Epithelial cell of proximal tubule (primary cell): ENCODE measurements around the gene PDE2A. TPM values are rescaled to one million over a fixed set of nuclear protein-coding genes. Genes with fewer than 3 reads are reported as not detected.

ENCODE experiments used
- DNase-seq: peaks from one replicate; pipeline ENCODE4 v3.0.0-alpha.2; 2011; ENCODE audit warnings: low read depth
- H3K4me3 ChIP-seq: 2 replicates; pipeline ENCODE4 v1.5.1; 2011; ENCODE audit warnings: low read depth, mild to moderate bottlenecking, low read length
- total RNA-seq: library from RNA; depleted of rRNA; stranded (reverse); fragments of >200 nt; gene quantifications from 2 replicates; pipeline ENCODE4 v1.2.3, GENCODE V29; 2015
- TF ChIP-seq, protein P1 (sequence below): conservative IDR thresholded peaks from 2 replicates; pipeline ENCODE4 v1.5.1; 2012; ENCODE audit warnings: low read depth, mild to moderate bottlenecking, low read length

PDE2A gene
- total RNA-seq, 1 donor from 2014 or later: 0.69 TPM

DNA sequence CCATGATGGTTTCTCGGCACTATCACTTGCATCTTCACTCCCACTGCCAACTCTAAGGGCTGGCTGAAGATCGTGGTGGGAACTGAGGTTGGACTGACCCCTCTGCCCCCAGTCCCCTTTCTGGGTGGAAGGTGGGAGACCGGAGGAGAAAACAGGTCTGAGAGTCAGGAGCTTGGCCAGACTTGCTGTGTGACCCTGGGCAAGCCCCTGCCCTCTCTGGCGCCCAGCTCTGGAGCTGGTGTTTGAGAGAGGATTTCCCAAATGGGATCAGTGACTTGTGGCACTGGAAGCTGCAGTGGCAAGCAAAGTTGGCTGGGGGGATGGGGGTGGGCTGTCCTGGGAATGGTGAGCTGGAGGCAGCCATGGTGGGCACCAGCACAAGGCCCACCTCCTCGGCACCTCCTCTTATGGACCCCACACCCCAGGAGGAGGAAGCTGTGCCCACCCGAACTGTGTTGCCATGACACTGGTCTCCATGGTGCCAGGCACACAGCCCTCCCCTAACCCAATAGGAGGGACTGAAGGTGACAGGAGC lies 6.5 kb upstream of the PDE2A start:
- no peak for DNase-seq
- TF ChIP-seq, protein P1, sequence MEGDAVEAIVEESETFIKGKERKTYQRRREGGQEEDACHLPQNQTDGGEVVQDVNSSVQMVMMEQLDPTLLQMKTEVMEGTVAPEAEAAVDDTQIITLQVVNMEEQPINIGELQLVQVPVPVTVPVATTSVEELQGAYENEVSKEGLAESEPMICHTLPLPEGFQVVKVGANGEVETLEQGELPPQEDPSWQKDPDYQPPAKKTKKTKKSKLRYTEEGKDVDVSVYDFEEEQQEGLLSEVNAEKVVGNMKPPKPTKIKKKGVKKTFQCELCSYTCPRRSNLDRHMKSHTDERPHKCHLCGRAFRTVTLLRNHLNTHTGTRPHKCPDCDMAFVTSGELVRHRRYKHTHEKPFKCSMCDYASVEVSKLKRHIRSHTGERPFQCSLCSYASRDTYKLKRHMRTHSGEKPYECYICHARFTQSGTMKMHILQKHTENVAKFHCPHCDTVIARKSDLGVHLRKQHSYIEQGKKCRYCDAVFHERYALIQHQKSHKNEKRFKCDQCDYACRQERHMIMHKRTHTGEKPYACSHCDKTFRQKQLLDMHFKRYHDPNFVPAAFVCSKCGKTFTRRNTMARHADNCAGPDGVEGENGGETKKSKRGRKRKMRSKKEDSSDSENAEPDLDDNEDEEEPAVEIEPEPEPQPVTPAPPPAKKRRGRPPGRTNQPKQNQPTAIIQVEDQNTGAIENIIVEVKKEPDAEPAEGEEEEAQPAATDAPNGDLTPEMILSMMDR: no peak
- H3K4me3 ChIP-seq: no peak overlapping the region

- TF ChIP-seq, protein P1: no peak
These were observed 5.6 kb upstream of the PDE2A start for GRCh38 chr11:72679869-72680268.

GRCh38 chr11:72678524-72678923 lies 4.3 kb upstream of the PDE2A start:
- TF ChIP-seq, protein P1: no peak
- no peak overlapping the region for H3K4me3 ChIP-seq
- no peak for DNase-seq

More at GRCh38 chr11:72679869-72680268, 5.6 kb upstream of the PDE2A start:
- no peak for DNase-seq
- H3K4me3 ChIP-seq: no peak overlapping the region

GRCh38 chr11:72676861-72677341 lies 2.7 kb upstream of the PDE2A start:
- DNase-seq: no peak
- TF ChIP-seq, protein P1: no peak
- no peak overlapping the region for H3K4me3 ChIP-seq

DNA sequence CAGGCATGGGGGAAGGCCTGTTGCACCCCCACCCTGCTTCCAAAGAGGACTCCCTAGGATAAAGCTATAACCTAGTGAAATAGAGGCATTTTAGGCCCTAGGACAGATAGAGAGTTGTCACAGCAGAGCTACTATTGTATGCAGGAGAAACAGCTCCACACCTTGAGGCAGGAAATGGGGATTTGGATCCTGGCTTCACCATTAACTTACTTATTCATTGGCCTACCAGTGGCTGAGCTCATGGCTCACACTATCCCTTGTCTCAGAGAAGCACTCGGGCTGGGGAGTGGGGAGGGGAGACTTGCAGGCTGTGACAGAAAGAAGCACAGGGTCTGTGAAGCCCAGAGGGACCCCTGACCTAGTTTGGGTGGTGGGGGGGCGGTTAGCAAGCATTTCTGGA lies 999 bp upstream of the PDE2A start:
- TF ChIP-seq, protein P1: no peak
- no peak for DNase-seq
- H3K4me3 ChIP-seq: no peak overlapping the region

- no peak overlapping the region for H3K4me3 ChIP-seq
- TF ChIP-seq, protein P1: no peak
- no peak for DNase-seq
These were observed 809 bp downstream of the PDE2A start for GRCh38 chr11:72673284-72673942.
